ENCODE results near the gene SV2B. TPM values are rescaled to one million over a fixed set of nuclear protein-coding genes. Genes with fewer than 3 reads are reported as not detected.

Gene SV2B
- total RNA-seq, 1 donor from 2014 or later, result 0.60 TPM

DNA sequence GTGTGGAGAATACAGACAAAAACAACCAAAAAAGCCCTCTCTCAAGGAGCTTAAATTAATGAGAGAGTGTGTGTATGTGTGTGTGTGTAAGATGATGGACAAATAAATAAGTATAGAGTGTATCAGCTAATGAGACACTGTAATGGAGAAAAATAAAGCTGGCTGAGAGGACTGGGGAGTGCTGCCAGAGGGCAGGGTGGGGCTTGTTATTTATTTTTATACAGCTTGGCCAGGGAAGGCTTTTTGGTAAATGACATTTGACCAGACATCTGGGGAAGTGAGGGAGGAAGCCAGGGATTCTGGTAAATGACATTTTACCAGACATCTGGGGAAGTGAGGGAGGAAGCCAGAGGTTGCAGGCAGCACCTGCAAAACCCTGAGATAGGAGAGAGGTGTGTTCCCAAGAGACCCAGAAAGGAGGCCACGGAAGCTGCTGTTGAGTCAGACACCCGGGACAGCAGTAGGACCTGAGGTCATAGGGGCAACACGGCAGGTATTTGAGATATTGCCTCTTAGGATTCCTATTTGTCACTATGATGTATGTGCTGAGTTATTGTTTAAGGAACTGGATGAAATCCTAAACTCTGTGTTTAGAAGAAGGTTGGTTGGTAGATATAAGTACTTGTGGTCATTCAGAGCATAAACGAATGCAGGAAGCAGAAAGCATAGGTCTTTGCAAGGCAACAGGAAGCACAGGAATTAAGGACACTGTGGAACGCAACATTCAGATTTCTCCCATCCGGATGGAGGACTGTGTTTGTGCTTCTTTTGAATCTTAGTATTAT, 2.7 kb downstream of the SV2B start:
- no peak for ATAC-seq

DNA sequence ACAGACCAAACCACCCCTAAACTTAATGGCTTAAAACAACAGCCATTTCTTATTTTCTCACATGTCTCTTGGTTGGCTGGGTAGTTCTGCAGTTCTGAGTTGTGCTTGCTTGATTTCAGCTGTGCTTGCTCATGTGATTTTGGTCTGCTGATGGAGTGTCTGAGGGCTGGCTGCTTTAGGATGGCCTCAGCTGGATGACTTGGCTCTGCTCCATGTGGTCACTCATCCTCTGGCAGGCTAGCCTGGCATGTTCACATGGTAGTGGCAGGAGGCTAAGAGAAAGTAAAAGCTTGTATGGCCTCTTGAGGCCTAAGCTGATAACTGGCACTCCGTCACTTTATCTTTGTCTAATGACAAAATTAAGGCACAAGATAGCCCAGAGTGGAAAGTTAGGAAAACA, 4.1 kb downstream of the SV2B start:
- DNase-seq (ENCODE audit: low spot score), result no peak
- ATAC-seq, result peak; percentile 50

More for the DNA sequence above, 2.7 kb downstream of the SV2B start:
- no peak for DNase-seq (ENCODE audit: low spot score)

DNA sequence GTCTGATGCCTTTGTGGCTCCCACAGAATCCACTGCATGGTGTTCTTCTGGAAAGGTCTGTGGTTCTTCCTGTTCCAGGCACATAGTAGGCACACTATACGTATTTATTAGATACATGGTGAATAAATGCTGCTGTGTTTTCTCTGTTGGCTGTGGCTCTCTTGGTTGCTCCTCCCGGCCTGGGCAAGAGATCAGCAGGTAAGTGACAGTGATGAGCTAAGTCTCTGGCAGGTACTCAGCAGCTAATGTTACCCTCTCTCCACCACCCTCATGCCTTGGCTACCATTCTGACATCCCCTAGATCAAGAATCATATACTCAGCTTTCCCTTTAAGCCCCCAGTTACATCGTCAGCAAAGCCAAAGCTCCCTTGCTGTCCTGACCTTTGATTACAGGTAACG, 8.4 kb downstream of the SV2B start:
- ATAC-seq, result no peak
- no peak for DNase-seq (ENCODE audit: low spot score)

DNA sequence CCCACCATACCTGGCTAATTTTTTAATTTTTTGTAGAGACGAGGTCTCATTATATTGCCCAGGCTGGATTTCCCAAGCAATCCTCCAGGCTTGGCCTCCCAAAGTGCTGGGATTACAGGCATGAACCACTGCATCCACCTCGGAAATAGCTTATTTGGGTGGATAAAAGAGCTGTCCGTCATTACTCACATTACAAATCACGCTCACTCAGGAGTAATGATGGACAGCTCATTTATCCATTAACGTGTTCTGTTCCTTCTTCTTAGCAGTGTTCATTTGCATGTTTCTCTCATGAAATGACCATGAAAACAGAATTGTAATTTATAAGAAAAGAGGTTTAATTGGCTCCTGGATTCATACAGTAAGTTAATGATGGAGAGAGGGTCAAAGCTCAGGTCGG, 9.8 kb downstream of the SV2B start:
- no peak for DNase-seq (ENCODE audit: low spot score)
- no peak for ATAC-seq

DNA sequence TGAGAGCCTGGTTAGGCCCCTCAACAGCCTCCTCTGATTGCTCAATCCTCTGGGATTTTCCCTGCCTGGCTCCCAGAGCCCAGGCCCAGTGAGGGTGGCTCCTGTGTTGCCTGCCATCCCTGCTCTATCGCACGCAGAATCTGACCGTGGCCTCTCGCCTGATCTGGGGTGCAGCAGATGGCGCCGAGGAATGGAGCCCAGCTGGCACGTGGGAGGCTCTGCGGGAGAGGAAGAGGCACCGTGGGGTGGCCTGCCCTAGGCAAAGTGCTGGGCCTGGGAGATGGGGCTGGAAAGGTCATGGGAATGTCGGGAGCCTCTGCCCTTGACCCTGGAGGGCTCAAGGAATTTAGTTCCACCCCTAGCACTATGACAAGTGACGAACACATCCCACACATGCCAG, 10.3 kb downstream of the SV2B start:
- ATAC-seq, result no peak

DNA sequence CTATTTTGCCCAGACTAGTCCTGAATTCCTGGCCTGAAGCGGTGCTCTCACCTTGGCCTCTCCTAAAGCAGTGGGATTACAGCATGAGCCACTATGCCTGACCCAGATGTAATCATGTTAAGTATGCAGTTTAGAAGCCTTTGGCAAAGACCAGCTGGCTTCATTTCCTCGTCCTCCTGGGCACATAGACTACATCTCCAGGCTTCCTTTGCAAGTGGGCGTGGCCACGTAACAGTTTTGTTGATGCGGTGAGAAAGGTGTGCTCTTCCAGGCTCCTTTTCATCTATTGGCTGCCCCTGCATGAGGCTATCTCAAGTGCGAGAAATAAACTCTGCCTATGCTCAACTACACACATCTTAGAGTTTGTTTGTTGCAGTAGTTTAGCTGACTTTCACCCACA, 13.0 kb downstream of the SV2B start:
- DNase-seq (ENCODE audit: low spot score) (no peak), ATAC-seq (no peak)

More for the DNA sequence above, 10.3 kb downstream of the SV2B start:
- DNase-seq (ENCODE audit: low spot score), result no peak

DNA sequence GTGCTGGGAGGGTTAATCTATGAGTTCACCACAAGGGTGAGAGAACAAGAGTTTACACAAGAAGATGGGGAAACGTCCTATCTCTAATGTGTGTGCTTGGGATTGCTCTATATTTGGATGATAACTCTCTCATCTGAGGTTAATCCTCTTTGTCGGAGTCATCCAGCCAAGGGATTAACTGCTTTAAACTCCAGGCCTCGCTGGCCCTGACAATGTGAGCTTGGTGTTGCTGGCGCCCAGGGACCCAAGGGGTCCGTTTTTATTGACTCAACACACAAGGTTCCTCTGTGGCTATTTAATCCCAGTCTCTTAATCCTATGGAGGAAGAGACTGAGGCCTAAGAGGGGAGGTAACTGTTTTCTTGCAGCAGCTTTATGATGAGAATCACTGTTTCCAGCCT, 14.2 kb downstream of the SV2B start:
- ATAC-seq, result no peak

DNA sequence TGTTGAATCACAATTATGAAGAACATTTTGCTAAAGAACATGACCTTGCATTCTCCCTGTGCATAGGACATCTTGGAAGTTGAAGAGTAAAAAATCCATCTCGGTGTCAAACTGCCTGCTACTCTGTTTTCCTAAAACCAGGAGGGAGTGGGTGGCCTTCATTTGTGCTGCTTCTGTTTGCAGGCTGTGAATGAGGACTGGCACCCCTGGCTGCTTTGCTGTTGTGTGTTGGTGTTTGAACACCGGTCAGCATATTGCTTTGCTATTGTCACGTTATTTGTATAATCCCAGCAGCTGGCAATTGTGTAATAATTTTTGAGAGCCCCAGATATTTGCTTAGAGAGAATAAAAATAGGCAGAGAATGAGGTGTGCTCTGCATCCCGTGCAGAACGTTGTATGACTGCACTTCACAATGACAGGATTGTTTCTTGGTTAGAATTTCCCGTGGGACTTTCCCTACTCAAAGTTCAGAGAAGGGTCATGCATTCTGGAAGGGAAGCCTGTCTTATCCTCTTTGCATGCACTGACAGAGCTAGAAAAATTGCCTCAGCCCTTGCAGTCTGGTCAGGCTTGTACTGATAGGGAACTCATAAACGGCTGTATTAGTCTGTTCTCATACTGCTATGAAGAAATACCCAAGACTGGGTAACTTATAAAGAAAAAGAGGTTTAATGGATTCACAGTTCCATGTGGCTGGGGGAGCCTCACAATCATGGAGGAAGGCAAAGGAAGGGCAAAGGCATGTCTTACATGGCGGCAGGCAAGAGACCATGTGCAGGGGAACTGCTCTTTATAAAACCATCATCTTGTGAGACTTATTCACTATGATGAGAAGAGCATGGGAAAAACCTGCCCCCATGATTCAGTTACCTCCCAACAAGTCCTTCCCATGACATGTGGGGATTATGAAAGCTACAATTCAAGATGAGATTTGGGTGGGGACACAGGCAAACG, 16.3 kb downstream of the SV2B start:
- DNase-seq (ENCODE audit: low spot score) (no peak), ATAC-seq (peak; percentile 20)

More for the DNA sequence above, 14.2 kb downstream of the SV2B start:
- DNase-seq (ENCODE audit: low spot score), result no peak

DNA sequence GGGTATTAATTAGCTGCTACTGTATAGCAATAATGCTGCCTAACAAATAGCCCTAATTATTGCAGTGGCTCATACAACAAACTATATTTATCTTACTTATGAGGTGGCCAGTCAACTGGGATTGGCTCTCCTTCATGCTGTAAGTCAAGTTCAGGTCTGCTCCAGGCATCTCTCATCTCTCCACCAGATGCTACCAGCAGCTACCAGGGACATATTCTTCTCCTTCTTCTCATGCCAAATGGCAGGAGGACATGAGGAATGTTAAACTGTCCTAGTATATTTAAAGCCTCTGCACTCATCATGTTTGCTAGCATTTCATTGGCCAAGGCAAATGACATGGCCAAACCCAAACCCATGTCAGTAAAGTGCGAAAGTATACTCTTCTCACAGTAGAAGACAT, 17.3 kb downstream of the SV2B start:
- DNase-seq (ENCODE audit: low spot score) (no peak), ATAC-seq (no peak)

DNA sequence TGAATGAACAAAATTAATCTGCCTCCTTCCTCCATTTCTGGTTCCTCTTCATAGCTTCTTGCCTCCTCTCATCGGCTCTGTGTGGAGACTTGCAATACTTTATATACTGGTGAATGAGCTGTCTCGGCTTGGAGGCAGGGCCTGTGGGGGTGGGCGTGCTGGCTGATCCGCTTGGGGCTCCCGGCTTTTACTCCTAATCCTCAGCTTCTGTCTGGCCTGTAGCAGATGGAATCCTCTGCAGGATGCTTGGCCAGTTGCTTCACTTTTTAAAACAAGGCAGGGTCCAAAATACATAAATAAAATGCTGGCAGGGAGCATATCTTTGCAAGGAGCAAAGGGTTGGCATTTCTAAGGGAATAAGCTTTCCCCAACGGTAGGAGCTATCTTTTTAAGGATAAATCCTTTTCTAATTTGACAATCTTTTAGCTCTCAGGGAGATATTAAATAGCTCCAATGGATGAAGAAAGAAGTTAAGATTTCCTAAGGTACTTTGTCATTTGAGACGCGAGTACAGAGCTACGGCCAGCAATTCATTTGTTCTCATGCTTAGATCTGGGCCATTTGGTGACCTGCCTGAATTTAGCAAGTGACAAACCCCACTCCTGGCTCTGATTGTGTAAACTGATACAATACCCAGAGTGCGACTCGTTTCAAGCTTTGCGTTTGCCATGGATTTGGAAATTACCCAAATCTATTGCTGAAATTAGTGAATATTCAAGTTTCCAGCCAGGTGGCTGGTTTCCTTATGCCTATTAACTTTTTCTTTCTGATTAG, 18.9 kb downstream of the SV2B start:
- ATAC-seq, result no peak
- DNase-seq (ENCODE audit: low spot score), result no peak

DNA sequence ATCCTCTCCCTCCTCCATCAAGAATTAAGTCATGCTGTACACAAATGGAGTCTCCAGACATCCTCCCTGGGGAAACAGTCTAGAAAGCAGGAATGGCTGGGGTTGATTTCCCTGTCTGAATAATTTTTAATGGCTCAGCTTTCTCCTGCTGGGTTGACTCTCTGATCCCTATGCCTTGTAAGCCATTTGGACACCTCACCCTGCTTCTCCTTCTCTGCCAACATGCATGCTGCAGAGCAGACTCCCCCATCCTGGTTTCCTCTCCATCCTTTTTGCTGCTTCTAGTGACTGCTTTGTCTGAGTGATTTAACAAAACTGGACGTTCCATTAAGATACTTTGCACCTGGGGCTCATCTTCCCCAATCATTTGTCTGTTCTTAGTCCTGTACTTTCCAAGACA, 22.2 kb downstream of the SV2B start:
- ATAC-seq (no peak), DNase-seq (ENCODE audit: low spot score) (no peak)

DNA sequence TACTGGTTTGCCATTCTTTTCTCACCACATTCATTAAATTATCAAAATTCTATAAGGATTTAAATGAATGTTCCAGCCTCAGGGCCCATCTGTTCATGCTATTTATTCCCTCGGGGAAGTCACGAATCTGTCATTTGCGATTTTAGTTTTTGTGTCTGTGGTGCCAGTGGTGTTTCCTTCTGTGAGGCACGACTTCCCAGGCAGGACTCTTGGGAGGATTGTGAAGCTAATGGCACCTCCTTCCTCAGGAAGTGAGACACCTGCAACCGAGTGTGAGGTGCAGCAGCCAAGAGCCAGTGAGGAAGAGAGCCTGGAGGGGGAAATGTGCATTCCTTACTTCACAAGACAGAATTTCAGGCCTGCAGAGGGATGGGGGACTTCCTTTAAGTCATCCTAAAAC, 24.1 kb downstream of the SV2B start:
- ATAC-seq, result no peak
- DNase-seq (ENCODE audit: low spot score), result no peak

DNA sequence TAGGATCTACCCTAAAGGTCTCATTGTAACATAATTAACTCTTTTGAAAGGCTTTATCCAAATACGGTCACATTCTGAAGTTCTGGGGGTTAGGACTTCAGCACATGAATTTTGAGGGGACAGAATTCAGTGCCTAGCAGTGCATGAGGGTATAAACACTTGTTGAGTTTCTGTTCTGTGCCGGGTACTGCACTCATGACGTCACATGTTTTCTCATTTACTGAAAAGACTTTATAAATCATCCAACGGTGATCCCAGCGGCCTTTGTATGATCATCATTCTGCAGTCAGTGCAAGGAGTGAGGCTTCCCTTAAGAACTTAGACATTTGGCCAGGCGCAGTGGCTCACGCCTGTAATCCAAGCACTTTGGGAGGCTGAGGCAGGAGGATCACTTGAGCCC, 25.1 kb downstream of the SV2B start:
- no peak for DNase-seq (ENCODE audit: low spot score)
- no peak for ATAC-seq

DNA sequence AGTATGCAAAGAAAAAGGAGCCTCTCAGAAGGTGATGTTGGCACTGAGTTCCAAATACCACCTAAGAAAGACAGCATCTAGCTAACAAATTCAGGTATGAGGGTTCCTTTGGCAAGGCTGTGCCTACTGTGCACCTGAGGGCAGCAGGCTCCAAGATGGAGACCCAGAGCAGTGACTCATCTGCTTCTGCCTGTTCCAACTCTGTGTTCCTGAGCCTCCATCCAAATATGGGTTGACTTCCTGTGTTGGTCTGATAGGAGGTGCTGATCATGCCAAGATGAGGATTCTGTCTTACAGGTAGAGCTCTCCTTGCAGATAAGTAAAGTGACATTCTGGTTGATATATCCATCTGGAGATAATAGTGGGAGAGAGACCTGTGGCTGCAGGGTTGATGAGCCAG, 26.0 kb downstream of the SV2B start:
- no peak for ATAC-seq
- DNase-seq (ENCODE audit: low spot score), result no peak

DNA sequence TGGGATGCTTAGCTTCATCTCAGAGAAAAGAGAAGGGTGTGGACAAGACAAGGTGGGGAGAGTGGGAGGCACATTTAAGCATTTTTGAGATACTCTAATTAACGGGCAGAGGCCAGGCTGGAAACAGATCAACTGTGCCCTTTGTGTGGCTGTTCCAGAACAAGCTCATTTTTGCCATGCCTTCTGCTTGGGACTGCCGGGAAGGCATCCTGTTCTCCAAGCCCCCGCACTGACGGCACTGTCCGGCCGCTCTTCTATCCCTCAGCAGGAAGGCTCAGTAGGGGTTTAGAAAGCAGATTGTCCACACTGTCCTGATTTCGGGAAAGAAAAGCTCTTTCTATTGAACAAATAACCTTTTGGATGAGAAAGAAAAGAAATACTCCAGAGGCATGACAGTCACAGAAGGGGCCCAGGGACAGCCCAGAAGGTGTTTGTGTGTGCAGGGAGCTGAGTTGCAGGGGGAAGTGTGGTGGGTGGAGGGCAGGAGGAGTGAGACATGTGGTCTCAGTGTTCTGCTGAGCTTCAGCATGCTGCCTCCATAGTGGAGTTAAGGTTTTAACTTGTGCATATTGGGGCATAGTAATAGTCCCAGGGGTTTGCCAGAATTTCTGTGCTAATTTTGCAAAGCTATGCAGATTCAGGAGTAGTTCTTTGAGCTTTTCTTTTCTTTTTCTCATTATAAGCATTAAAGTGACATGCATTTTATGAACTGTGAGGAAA, 27.3 kb downstream of the SV2B start:
- no peak for DNase-seq (ENCODE audit: low spot score)
- ATAC-seq, result no peak

DNA sequence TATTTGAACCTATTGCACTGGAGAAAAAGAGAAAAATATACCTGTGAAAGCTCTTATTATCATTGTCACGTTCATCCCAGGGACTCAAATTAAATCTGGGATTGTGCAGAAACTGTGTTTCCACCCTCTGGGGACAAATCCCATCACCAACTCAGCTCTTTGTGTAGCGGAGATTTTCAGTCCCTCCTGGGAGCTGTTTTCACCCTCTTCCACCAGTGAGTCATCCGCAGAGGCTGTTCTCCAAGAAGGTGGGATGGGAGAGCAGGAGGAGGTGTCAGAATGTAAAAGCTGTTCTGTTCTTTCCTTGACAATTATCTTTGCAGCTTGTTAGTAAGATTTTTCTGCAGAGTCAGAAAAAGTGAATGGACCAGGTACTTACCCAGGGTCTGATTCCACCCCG, 28.0 kb downstream of the SV2B start:
- DNase-seq (ENCODE audit: low spot score) (no peak), ATAC-seq (no peak)

DNA sequence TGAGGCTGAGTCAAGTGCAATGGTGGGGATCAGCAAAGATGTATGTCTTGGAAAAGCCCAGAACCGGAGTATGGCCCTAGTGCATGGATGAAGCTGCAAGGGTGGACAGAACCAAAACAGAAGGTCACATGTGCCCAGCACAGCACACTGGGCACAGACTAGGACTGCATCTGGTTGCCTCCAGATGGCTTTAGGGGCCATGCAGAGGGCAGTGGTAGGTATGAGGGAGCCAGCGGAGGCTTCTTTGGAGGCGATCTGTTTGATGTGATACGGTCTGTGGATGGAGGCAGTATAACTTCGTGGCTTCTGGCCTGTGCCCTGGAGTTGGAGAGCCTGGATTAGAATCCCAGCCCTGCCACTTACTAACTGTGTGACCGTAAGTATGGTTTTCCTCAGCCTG, 29.4 kb downstream of the SV2B start:
- no peak for ATAC-seq
- DNase-seq (ENCODE audit: low spot score), result no peak

DNA sequence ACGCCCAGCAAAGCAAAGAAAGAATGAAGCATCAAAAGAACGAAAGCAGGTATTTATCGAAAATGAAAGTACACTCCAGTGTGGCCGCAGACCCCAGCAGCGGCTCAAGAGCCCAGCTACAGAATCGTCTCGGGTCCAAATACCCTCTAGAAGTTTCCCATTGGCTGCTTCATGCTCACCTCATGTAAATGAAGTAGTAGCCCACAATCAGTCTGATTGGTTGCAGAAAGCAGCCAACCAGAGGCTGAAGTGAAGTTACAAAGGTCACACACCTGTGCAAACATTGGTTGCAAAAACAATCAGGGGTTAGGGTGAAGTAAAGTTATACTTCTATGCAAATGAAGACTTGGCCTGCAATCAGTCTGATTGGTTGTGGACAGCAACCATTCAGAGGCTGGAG, 32.0 kb downstream of the SV2B start:
- ATAC-seq, result no peak

DNA sequence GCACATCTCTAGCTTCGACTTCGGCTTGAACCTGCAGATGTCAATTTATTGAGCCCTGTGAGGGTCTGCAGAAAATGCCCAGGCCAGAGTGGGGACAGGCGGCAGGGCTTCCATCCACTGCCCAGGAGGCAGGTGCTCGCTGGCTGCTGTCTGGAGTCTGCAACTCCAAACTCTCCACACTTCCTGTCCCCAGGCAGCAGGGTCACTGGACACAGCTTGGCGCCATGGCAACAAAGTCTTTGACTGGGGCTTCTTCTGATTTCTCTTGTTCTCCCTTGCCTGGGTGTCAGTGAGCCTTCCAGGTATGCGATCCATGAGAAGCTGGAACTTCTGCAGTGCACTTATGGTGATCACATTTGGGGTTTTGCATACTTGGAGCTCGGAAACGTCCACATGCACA, 33.5 kb downstream of the SV2B start:
- ATAC-seq, result no peak
- no peak for DNase-seq (ENCODE audit: low spot score)

More for the DNA sequence above, 32.0 kb downstream of the SV2B start:
- DNase-seq (ENCODE audit: low spot score), result no peak
